ENCODE results near the gene DAPK2.
"Not testable (repeated sequence)": the region's sequence is repeated elsewhere in the genome, so short reads cannot be mapped to it uniquely, and the experiment has no call there.

The DAPK2 gene

DNA sequence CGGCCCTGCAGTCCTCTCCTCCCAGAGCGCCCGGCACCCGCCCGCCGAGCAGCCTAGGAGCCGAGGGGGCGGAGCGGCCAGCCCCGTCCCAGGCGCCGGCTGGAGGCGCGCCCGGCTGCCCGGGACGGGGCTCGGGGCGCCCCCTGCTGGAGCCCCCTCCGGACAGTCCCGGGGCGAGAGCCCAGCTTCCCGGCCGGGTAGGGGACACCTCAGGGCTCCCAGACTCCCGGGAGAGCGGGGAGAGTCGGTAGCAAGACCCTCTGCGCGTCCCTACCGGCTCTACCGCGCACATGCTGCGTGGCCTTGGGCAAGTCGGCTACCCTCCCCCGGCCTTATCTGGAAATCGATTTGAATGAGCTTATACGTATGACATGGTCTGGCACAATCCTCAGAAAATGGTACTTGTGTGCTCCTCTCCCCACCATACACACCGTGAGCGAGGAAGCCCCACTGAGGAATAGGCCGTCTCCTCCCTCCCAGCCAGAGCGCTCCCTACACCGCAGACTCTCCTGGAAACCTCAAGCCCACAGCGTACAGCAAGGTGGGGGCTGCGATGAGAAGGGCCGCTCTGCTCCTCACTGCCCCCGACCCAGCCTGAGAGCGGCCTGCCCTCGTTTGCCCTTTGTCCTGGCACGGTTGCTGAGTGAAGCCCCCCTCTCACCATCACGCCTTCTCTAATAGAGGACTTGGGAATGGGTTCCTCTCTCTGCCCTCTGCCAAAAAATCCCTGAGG is at the start of gene DAPK2:
TSS of gene DAPK2 (minus strand) at position 65 of the 733 bp plus-strand sequence. CDS start 6,224 bp downstream, outside the sequence.
- DNase-seq = peak; percentile 70

DNA sequence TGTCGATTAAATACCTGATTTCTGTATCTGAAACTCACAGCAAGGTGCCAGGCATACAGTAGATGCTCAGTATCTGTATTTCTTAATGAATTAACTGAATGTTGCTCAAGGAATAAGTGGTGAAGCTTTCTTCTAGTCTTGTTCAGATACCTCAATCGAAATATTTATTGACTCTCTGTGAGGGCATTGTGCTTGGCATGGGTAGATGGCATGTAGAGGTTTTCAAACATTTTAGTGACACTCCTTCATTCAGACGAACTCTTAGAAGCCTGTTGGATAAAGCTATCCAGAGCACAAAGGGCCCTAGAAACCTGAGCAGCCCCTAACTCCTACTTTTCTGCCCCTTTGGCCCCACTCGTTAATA is 49.1 kb upstream of the DAPK2 start:
- no peak for DNase-seq

DNA sequence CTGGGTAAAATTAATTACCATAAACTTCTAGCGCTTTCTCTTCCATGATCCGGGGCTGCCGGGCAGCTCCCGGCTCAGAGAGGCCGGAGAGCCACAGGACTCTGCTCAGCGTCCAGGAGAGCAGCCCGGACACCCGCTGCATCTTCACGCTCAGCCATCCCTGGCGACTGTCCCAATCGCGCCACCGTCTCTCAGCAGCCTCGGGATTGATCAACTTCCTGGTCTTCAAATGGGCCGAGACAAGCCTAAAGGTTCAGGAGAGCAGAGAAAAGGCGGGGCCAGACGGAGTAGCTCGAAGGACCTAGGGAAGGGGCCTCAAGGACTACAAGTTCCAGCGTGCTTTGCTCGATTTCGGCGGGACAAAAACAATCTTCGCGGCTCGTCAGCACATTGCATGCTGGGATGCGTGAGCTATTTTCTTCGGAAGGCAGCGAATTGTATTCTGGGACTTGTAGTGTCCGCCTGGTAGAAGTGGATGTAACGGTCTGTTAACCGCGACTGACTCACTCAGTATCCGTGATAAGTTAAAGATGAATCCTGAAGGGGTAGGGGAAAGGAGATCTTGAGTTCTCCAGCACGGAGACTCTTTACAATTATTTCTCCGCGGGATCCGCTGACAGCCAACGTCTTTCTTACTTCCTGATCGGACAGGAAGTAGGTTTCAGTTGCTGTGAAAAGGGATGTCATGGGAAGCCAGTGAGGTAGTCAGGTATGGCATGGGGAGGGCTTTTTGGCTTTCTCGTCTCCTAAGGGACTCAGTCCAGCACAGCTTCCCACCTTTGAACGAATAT is 47.5 kb upstream of the DAPK2 start, which contains the start of gene CIAO2A:
TSS of gene CIAO2A (minus strand) at position 212 of the 791 bp plus-strand sequence. CDS start at position 142, 70 bp downstream.
- DNase-seq = peak; percentile 100

DNA sequence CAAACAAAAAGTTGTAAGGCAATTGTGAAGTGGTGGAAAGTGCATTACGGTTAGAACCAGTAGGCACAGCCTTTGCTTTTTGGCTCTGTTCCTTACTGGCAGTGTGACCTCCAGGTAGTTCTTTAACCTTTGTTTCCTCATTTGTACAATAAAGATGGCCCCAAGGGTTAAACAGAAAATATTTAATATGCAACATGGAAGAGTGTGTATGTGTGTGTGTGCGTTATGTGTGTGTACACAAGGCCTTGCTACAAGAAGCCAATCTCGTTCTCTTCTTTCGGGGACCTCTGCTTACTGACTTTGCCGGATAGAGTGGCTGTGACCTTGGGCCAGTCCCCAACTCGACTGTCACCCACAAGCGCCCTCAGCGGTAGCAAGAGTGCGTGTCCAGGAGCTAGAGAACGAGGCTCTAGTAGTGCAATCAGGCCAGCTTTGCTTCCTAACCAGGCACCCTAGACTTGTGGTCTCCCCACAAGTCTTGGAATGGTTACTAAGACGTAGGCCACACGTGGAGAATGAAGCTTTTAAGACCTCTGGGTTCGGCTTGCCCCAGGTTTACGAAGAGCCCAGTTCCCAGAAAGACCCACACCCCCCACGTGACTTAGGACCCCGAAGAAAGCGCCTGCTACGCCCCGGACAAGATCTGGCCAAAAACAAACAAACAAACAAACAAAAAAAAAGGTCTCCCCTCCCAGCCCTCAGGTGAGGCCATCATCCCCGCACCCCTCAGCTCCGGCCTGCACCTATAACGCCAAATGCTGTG is 46.8 kb upstream of the DAPK2 start:
- DNase-seq = no peak

DNA sequence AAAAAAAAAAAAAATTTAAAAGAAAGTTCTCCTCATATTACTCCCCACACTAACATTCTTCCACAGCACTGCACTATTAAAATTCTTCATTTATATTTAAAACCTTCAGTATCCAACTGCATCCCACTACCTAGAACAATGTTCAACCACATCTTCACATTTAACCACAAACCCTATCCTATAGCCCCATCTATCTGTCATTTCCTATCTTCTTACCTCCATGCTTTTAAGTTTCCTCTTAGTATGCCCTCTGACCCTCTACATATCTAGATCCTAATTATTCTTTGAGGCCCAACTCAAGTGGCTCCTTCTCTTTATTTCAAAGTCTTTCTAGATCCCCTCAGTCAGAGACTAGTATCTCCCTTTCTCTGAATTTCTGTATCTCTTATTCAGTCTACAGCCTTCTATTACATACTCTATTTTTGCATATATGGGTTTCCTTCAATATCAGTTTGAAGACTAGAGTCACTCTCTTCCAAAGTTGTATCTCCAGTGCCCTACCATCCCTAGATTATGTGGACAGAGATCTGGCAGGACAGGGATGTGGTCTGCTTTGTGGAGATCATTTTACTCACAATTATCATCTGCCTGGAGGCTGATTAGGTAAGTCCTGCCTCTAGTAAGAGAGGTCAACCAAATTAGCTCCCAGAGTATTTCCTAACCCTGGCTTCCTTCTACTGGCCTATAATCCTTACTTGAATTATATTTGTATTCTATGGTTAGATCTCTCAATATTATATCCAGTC is 46.0 kb upstream of the DAPK2 start:
- no peak for DNase-seq

DNA sequence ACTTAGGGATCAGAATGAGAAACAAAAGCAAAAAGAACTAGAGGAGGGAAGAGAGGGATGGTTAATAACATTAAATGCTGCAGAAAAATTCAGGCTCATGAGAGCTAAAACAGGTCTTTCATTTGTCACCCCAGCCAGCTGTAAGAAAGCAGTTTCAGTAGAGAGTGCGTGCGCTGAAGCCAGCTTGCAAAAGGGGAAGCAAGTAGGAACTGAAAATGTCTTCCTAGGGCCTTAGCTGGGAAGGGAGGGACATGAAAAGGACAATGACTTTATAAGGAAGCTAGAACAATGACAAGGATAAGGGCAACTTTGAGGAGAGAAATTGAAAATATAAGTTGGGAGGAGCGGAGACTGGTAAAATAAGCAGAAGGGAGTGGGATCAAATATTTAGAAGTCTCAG is 44.2 kb upstream of the DAPK2 start:
- DNase-seq = no peak

DNA sequence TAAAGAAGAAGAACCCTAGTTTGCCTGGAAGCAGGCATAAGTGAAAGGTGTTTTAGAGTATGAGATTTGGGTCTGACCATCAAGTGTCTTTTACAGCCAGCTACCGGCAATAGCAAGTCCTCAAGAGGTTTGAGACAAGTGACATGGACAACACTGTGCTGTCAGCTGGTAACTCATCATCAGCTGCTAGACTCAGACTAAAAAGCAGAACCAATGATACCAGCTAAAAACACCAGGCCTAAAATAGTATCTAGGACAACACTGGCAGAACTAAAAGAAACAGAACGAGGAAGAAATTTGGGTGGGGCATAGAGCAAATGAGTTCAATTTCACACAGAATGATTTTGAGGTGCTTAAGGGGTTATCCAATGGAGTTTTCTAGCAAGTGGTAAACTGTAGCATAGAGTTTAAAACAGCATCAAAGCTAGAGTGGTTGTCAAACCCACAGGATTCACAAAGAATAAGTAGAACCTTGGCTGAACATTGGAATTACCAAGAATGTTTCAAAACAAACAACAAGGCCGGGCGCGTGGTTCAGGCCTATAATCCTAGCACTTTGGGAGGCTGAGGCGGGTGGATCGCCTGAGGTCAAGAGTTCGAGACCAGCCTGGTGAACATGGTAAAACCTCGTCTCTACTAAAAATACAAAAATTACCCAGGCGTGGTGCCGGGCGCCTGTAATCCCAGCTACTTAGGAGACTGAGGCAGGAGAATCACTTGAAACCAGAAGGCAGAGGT is 43.4 kb upstream of the DAPK2 start:
- no peak for DNase-seq

DNA sequence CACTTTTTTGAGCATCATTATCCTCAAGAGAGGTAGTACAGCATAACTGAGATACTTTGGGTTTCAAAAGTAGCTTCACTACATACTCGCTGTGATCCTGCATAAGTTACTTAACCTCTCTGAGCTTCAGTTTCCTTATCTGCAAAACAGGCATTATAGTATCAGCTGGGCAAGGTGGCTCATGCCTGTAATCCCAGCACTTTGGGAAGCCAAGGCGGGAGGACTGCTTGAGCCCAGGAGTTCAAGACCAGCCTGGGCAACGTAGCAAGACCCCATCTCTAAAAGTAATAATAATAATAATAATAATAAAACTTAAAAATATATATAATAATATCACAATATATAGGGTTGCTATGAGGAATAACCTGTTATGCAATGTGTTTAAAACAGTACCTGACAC is 36.5 kb upstream of the DAPK2 start:
- no peak for DNase-seq

DNA sequence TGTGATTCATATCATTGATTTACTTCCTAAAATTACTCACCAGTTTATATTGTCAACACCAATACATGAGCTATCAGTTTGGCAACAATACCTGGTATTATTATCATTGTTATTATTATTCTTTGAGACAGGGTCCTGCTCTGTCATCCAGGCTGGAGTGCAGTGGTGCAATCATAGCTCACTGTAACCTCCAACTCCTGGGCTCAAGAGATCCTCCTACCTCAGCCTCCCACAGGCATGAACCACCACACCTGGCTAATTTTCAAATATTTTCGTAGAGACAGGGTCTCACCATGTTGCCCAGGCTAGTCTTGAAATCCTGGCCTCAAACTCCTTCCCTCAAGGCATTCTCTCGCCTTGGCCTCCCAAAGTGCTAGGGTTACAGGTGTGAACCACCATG is 27.2 kb upstream of the DAPK2 start:
- not testable (repeated sequence) for DNase-seq

DNA sequence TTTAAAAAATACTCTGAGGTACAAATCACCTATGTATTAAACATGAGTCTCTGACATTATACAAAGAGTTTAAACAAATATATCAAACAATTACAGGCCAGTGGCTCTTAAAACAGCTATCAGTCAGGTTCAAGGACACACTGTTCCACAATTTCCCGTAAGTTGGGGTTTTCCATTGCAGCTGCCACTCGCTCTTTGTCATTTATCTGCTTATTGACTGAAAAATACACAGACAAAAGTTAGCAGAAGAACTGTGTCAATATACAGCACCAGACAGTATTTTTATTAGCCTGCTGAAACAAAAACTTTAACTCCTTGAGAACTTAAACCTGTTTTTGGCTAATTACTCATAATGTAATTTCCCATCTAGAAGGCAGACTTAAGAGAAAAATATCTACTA is 26.5 kb upstream of the DAPK2 start:
- DNase-seq = no peak

DNA sequence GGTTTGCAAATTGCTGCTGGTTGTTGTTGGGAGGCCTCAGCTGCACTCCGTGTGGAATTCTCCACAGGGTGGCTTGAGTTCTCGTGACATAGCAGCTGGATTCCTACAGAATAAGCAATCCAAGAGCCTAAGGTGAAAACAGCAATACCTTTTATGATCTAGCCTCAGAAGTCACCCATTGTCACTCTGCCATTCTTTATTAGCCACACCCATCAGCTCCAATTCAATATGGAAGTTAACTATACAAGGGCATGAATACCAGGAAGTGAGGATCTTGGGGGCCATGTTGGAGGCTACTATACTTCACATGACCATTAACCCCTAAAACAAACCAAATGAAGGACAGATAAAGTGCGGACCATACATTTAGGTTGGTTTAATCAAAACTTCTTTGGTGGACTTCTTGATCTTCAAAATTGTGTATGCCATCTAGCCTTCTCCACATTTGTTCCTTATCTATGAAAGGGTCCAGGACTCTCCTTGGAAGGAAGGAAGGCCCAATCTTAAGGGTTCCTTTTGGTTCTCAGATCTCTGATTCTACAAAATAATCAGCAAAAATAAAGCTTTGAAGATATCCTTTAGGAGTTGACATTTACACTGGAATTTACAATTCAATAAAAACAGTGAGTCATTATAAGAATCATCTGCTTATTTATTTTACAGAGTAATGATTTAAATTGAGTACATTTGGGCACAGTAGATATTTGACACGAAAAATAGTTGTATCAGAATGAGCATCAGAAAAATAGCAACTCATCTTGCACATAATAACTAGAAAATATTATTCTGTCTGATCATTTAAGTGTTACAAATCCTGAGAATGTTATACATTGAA is 25.9 kb upstream of the DAPK2 start:
- DNase-seq = no peak

DNA sequence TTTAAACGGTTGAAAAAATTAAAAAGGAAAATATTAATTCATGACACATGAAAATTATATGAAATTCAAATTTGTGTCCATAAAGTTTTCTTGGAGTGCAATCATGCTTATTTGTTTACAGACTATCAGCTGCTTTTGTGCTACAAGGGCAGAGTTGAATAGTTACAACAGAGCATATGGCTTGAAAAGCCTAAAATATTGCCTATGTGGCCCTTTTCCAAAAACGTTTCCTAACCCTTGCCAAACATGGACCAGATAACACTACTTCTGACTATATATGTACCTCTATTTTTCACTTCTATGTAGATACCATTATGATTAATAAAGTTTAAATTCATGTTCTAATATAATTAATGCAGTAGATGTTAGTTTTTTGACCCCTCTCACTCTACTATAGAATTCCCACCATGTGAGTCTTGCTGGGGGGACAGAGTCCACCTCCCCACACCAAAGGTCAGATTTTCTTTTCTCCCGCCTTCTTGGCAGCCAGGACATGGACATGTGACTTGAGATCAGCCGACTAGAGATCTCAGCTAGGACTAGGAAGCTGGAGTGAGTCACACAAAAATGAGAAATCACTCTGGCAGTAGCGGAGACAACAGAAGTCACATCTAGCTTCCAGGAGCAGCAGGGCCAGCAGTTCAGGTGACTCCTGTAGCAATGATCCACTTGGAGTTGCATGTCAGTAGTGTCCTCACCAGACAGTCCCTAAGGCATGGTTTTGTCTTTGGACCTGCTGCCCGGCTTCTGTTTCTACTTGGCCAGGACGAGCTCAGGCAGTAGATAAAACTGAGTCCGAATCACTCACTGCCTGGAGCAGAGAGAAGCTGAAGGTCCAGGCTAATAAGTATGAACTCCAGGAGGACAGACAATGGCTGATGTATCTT is 24.9 kb upstream of the DAPK2 start:
- DNase-seq = no peak

DNA sequence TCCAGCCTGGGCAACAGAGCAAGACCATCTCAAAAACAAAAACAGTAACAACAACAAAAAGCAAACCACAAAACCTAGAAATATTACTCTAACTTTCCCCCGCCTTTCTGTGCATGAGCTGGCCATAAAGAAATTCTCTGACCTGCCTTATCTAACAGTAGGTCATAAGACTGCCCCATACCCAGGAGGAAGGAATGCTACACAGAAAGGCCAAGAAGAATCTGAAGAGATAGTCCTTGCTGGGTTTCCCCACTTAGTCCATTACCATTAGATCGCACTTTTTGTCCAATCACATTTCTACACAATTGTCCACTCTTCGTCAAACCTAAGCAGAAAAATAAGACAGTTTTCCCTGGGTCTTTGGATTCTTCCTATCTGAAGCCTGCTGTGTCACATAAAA is 23.8 kb upstream of the DAPK2 start:
- DNase-seq = no peak

DNA sequence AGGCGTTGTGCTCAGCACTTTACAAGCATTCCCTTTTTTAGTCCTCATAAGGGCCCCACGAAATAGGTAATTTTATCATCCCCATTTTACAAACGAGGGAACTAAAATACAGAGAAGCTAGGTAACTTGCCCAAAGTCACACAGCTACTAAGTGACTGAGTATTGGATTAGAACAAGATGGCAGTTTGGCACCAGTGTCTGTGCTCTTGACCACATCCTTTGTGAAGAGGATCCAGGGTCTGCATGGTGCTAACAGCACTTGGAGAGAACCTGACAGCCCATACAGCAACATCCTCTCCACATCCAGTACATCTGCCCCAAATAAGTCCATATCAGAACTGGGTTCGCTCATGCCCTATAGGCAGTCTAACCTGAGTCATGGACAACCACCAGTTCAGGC is 21.8 kb upstream of the DAPK2 start:
- DNase-seq = no peak

DNA sequence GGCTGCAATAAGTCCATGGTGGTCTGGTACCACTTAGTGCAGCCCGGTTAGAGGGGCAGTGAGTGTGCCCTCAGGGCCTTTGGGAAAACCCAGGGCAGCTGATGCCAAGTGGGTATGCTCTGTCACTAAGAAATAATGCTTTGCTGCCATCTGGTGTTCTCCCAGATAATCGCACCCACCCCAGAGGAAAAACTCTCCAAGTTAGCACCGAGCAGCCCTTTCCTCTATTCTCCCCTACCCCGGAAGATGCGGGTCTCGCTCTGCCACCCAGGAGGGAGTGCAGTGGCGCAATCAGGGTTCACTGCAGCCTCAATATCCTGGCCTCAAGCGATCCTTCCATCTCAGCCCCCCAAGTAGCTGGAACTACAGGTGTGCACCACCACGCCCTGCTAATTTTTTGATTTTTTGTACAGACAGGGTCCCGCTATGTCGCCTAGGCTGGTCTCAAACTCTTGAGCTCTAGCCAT is 21.3 kb upstream of the DAPK2 start:
- peak; percentile 93 for DNase-seq

DNA sequence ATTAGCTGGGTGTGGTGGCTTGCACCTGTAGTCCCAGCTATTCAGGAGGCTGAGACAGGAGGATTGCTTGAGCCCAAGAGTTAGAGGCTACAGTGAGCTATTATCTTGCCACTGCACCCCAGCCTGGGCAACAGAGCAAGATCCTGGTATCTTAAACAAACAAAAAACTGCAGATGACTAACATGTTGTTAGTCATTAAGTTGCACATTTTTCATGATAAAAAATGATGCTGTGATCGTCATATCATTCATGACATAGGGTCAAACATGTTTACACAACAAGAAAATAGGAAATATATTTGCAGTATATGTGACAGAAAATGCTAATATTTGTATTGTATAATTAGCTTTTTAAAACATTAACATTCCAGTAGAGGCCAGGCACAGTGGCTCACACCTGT is 20.2 kb upstream of the DAPK2 start:
- no peak for DNase-seq

DNA sequence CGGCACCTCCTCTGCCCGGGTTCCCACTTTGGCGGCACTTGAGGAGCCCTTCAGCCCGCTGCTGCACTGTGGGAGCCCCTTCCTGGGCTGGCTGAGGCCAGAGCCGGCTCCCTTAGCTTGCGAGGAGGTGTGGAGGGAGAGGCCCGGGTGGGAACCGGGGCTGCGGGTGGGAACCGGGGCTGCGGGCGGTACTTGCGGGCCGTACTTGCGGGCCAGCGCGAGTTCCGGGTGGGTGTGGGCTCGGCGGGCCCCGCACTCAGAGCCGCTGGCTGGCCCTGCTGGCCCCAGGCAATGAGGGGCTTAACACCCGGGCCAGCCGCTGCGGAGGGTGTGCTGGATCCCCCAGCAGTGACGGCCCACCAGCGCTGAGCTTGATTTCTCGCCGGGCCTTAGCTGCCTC is 14.4 kb upstream of the DAPK2 start:
- no peak for DNase-seq

DNA sequence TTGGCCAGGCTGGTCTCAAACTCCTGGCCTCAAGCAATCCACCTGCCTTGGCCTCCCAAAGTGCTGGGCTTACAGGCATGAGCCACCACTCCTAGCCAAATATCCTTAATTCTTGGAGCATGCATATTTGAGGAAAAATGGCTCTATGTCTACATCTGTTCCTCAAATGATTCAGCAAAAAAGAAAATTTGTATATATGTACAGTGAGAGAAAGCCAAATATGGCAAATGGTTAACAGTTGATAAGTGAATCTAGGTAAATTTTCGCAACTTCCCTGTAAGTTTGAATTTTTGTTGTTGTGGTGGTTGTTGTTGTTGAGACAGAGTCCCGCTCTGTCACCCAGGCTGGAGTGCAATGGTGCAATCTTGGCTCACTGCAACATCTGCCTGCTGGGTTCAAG is 12.8 kb upstream of the DAPK2 start:
- DNase-seq = not testable (repeated sequence)

DNA sequence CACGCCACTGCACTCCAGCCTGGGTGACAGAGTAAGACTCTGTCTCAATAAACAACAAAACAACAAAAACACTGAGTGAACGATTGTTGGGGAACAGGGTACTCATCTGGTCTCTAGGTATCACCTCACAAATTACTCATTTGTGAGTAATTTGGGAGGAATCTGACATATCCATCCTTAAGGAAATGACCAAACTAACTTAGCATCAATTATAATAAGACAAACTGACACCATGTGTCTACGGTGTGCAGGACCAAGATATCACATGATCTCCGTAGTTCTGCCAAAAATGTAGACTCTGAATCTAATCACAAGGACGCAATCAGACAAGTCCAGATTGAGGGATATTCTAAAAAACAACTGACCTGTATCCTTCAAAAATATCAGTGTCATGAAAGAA is 12.0 kb upstream of the DAPK2 start:
- DNase-seq = no peak

DNA sequence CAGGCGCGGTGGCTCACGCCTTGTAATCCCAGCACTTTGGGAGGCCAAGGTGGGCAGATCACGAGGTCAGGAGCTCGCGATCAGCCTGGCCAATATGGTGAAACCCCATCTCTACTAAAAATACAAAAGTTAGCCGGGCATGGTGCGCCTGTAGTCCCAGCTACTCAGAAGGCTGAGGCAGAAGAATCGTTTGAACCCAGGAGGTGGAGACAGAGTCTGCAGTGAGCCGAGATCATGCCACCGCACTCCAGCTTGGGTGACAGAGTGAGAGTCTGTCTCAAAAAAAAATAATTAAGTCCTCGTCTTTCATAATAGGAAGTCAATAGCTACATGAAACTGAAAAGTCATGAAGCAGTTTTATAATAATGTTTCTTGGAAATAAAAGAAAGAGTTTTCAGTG is 7.4 kb upstream of the DAPK2 start:
- not testable (repeated sequence) for DNase-seq
